ENCODE data around the gene GUF1. TPM values are rescaled to one million over a fixed set of nuclear protein-coding genes. Genes with fewer than 3 reads are reported as not detected.
A peak's percentile ranks its signal among the peaks of the same experiment; 100 is the strongest.

GUF1 gene
- total and polyA plus RNA-seq, 2 experiments from 2014 or later = 12.7 to 18.2 TPM

- WGBS, 2 experiments (ENCODE audit: low coverage in 1 of 2, low lambda C conversion rate in 2 of 2, missing lambda C conversion rate in 2 of 2) = 22 to 29% methylated on average over 3 of the region's 3 CpGs
- no peak overlapping the region for H3K9ac ChIP-seq
- no peaks in the 10 kb centered on the region for H3K27me3 ChIP-seq (replicated peaks; ENCODE audit: insufficient read depth)
- DNase-seq = peak; percentile 8
- in situ Hi-C loops (cut with MboI) = no loop called here
- H3K27ac ChIP-seq = no peak overlapping the region
- H3K9me2 ChIP-seq (ENCODE audit: insufficient read depth) = no peaks in the 10 kb centered on the region
- H3K79me2 ChIP-seq (ENCODE audit: insufficient read depth) = no peaks in the 10 kb centered on the region
- TF ChIP-seq EZH2phosphoT487 (IDR thresholded peaks at IDR 0.05; ENCODE audit: insufficient read depth, low read depth) = no peak
- no peak for TF ChIP-seq EZH2 (IDR thresholded peaks at IDR 0.05; ENCODE audit: insufficient read depth, poor library complexity, severe bottlenecking)
- no peaks in the 10 kb centered on the region for H4K20me1 ChIP-seq (ENCODE audit: insufficient read depth)
- H2AFZ ChIP-seq = no peak overlapping the region
- no peaks in the 10 kb centered on the region for H3F3A ChIP-seq (ENCODE audit: insufficient read depth)
- H3K9me3 ChIP-seq (ENCODE audit: low read depth) = no peaks in the 10 kb centered on the region
- H3K36me3 ChIP-seq (ENCODE audit: low read depth) = no peaks in the 10 kb centered on the region
- no peaks in the 10 kb centered on the region for H3K4me1 ChIP-seq (ENCODE audit: insufficient read depth)
- no peak overlapping the region for H3K4me3 ChIP-seq
- H3K4me2 ChIP-seq (ENCODE audit: unreplicated experiment) = no peak overlapping the region
Measured at GRCh38 chr4:44660396-44660795, 17.8 kb upstream of the GUF1 start.

DNA sequence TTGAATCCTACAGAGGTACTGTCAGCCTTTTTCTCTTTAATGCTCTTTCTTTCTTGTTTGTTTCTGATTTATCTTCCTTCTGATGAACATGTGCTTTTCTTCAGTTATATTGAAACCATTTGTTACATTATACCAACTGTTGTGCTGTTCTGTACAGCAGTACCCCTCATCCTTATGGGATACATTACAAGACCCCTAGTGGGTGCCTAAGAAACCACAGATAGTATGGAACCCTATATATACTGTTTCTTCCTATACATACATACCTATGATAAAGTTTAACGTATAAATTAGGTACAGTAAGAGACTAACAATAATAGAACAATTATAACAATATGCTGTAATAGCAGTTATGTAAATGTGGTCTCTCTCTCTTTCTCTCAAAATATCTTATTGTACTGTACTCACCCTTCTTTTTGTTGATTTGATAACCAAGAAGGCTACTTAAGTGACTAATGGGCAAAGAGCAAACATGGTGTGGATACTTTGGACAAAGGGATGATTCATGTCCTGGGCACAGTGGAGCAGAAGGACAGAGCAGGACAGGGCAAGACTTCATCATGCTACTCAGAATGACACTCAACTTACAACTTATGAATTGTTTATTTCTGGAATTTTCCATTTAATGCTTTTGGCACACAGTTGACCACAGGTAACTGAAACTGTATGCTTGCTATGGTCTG is 16.1 kb upstream of the GUF1 start:
- Histone ChIP-seq H3K27ac (no peak overlapping the region), H3K27me3 (replicated peaks; ENCODE audit: insufficient read depth) (no peaks in the 10 kb centered on the region), H2AFZ (no peak overlapping the region), H3K9me3 (ENCODE audit: low read depth) (no peaks in the 10 kb centered on the region), H3K4me1 (ENCODE audit: insufficient read depth) (no peaks in the 10 kb centered on the region), H3K36me3 (ENCODE audit: low read depth) (no peaks in the 10 kb centered on the region), H3K79me2 (ENCODE audit: insufficient read depth) (no peaks in the 10 kb centered on the region), H3K4me3 (no peak overlapping the region), H4K20me1 (ENCODE audit: insufficient read depth) (no peaks in the 10 kb centered on the region), H3K9ac (no peak overlapping the region), H3K4me2 (ENCODE audit: unreplicated experiment) (no peak overlapping the region), H3K9me2 (ENCODE audit: insufficient read depth) (no peaks in the 10 kb centered on the region), H3F3A (ENCODE audit: insufficient read depth) (no peaks in the 10 kb centered on the region)
- WGBS, 2 experiments (ENCODE audit: low coverage in 1 of 2, low lambda C conversion rate in 2 of 2, missing lambda C conversion rate in 2 of 2) = 8 to 17% methylated on average over 1 of the region's 1 CpG
- in situ Hi-C loops (cut with MboI) = no loop called here
- DNase-seq = no peak
- TF ChIP-seq EZH2phosphoT487 (IDR thresholded peaks at IDR 0.05; ENCODE audit: insufficient read depth, low read depth) (no peak), EZH2 (IDR thresholded peaks at IDR 0.05; ENCODE audit: insufficient read depth, poor library complexity, severe bottlenecking) (no peak)

- Histone ChIP-seq H3K4me1 (ENCODE audit: insufficient read depth) (no peaks in the 10 kb centered on the region), H3K9me2 (ENCODE audit: insufficient read depth) (no peaks in the 10 kb centered on the region)
- in situ Hi-C loops (cut with MboI) = no loop called here
Measured at GRCh38 chr4:44662623-44663005, 15.6 kb upstream of the GUF1 start.

DNA sequence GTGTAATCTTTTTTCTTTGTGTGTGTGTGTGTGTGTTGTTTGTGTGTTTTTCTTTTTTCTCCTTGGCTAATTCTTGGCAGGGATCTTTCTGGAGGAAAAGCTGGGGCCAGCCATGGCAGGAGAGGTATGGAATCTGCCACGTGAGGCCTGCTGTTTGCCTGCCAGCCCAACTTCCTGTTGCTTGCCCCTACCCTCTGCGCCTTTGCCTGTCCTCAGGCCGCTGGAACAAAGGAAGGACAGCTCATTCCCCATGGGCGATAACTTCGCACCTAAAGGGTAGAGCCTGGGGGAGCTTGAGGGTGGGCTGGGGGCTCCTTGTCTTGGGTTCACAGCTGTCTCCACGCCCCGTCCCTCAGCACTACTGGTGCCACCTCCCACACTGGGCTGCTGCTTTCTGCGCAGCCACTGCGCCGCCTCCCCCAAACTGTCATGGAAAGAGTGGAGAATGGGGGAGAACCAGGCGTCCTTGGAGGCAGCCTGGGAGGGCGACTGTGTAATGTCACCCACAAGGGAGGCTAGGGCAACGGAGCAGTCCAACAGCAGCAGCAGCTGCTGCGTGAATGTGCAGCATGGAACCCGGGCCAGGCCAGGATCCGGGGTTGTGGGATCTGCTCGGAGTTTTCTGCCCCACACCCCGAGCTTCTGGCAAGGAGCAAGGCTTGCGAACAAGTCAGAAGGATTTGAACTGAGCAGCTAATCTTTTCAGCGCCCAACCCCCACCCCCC is 14.5 kb upstream of the GUF1 start:
- no peaks in the 10 kb centered on the region for H3K4me1 ChIP-seq (ENCODE audit: insufficient read depth)
- no peak overlapping the region for H3K4me3 ChIP-seq
- H3K4me2 ChIP-seq (ENCODE audit: unreplicated experiment) = no peak overlapping the region
- no peak for TF ChIP-seq EZH2phosphoT487 (IDR thresholded peaks at IDR 0.05; ENCODE audit: insufficient read depth, low read depth)
- no peak for TF ChIP-seq EZH2 (IDR thresholded peaks at IDR 0.05; ENCODE audit: insufficient read depth, poor library complexity, severe bottlenecking)
- no peak overlapping the region for H2AFZ ChIP-seq
- no peaks in the 10 kb centered on the region for H3K27me3 ChIP-seq (replicated peaks; ENCODE audit: insufficient read depth)
- H3F3A ChIP-seq (ENCODE audit: insufficient read depth) = no peaks in the 10 kb centered on the region
- 74 to 78% methylated on average over 13 to 20 of the region's 20 CpGs for WGBS, 2 experiments (ENCODE audit: low coverage in 1 of 2, low lambda C conversion rate in 2 of 2, missing lambda C conversion rate in 2 of 2)
- H3K9me2 ChIP-seq (ENCODE audit: insufficient read depth) = no peaks in the 10 kb centered on the region
- no peaks in the 10 kb centered on the region for H3K79me2 ChIP-seq (ENCODE audit: insufficient read depth)
- H3K9me3 ChIP-seq (ENCODE audit: low read depth) = no peaks in the 10 kb centered on the region
- H3K27ac ChIP-seq = no peak overlapping the region
- no peaks in the 10 kb centered on the region for H4K20me1 ChIP-seq (ENCODE audit: insufficient read depth)
- DNase-seq = no peak
- in situ Hi-C loops (cut with MboI) = no loop called here
- H3K36me3 ChIP-seq (ENCODE audit: low read depth) = no peaks in the 10 kb centered on the region
- H3K9ac ChIP-seq = no peak overlapping the region

More at GRCh38 chr4:44662623-44663005, 15.6 kb upstream of the GUF1 start:
- no peak overlapping the region for H3K27ac ChIP-seq
- no peak overlapping the region for H3K4me3 ChIP-seq
- H3F3A ChIP-seq (ENCODE audit: insufficient read depth) = no peaks in the 10 kb centered on the region
- no peaks in the 10 kb centered on the region for H3K36me3 ChIP-seq (ENCODE audit: low read depth)
- H3K9ac ChIP-seq = no peak overlapping the region
- TF ChIP-seq EZH2phosphoT487 (IDR thresholded peaks at IDR 0.05; ENCODE audit: insufficient read depth, low read depth) (no peak), EZH2 (IDR thresholded peaks at IDR 0.05; ENCODE audit: insufficient read depth, poor library complexity, severe bottlenecking) (no peak)
- WGBS, 2 experiments (ENCODE audit: low coverage in 1 of 2, low lambda C conversion rate in 2 of 2, missing lambda C conversion rate in 2 of 2) = 17 to 19% methylated on average over 2 of the region's 2 CpGs
- no peaks in the 10 kb centered on the region for H4K20me1 ChIP-seq (ENCODE audit: insufficient read depth)
- DNase-seq = no peak
- H3K27me3 ChIP-seq (replicated peaks; ENCODE audit: insufficient read depth) = no peaks in the 10 kb centered on the region
- no peaks in the 10 kb centered on the region for H3K9me3 ChIP-seq (ENCODE audit: low read depth)
- H2AFZ ChIP-seq = no peak overlapping the region
- H3K79me2 ChIP-seq (ENCODE audit: insufficient read depth) = no peaks in the 10 kb centered on the region
- H3K4me2 ChIP-seq (ENCODE audit: unreplicated experiment) = no peak overlapping the region
